OCI-LY3 (cell line): Measurements from ENCODE around the gene SAMD7.
A peak's percentile ranks its signal among the peaks of the same experiment; 100 is the strongest.

Source experiments
- H2AFZ ChIP-seq: fragments of 200-600, 300-600 bp; shearing (Covaris generic); 2 replicates; pipeline ENCODE4 v1.6.0; 2014; ENCODE audit warnings: antibody characterized with exemption, low read depth, low read length
- H3K27ac ChIP-seq: fragments of 200-600, 300-600 bp; sonication (generic); 2 replicates; pipeline ENCODE4 v1.5.1; 2014; ENCODE audit warnings: mild to moderate bottlenecking, low read length, moderate library complexity, mixed read lengths
- H3K27me3 ChIP-seq: fragments of 200-600, 300-600 bp; sonication (generic); 2 replicates; pipeline ENCODE4 v1.6.1; 2014; ENCODE audit warnings: low read depth, low read length, mixed read lengths
- H3K36me3 ChIP-seq: fragments of 200-600, 300-600 bp; sonication (generic); replicated peaks from 2 replicates; pipeline ENCODE3; 2014; ENCODE audit warnings: low read depth, low read length, mixed read lengths
- H3K4me1 ChIP-seq: fragments of 300-600, 200-600 bp; sonication (generic); 2 replicates; pipeline ENCODE4 v1.6.1; 2014; ENCODE audit warnings: low read length, mixed read lengths
- H3K4me2 ChIP-seq: fragments of 200-600, 300-600 bp; sonication (generic); 2 replicates; pipeline ENCODE4 v1.6.1; 2014; ENCODE audit warnings: low read length, mixed read lengths
- H3K4me3 ChIP-seq: fragments of 300-600, 200-600 bp; sonication (generic); 2 replicates; pipeline ENCODE4 v1.5.1; 2014; ENCODE audit warnings: antibody characterized with exemption, mild to moderate bottlenecking, low read length, moderate library complexity
- H3K79me2 ChIP-seq: fragments of 300-600, 200-600 bp; shearing (Covaris generic); 2 replicates; pipeline ENCODE4 v1.6.1; 2014; ENCODE audit warnings: mild to moderate bottlenecking, low read length, mixed read lengths
- H3K9ac ChIP-seq: fragments of 300-600, 200-600 bp; shearing (Covaris generic); 2 replicates; pipeline ENCODE4 v1.6.0; 2014; ENCODE audit warnings: mild to moderate bottlenecking, low read length, moderate library complexity
- H3K9me3 ChIP-seq: fragments of 200-600, 300-600 bp; shearing (Covaris generic); 2 replicates; pipeline ENCODE4 v1.6.1; 2014; ENCODE audit warnings: low read length, mixed read lengths; ENCODE audit not compliant: insufficient read depth
- H4K20me1 ChIP-seq: fragments of 200-600, 300-600 bp; sonication (generic); 2 replicates; pipeline ENCODE4 v1.6.1; 2016; ENCODE audit warnings: low read length, mixed read lengths; ENCODE audit not compliant: insufficient read depth
- EZH2phosphoT487 ChIP-seq: fragments of 200-600 bp; shearing (Covaris generic); IDR thresholded peaks from 2 replicates; pipeline ENCODE4 v1.6.1; 2018; ENCODE audit warnings: antibody characterized with exemption, mixed run types, low read depth
- TF ChIP-seq, protein P1 (sequence below): fragments of 200-600, 300-600 bp; sonication (generic); IDR thresholded peaks from 2 replicates; pipeline ENCODE4 v1.5.1; 2014; ENCODE audit warnings: antibody characterized with exemption, low read length, low read depth

The SAMD7 gene

DNA sequence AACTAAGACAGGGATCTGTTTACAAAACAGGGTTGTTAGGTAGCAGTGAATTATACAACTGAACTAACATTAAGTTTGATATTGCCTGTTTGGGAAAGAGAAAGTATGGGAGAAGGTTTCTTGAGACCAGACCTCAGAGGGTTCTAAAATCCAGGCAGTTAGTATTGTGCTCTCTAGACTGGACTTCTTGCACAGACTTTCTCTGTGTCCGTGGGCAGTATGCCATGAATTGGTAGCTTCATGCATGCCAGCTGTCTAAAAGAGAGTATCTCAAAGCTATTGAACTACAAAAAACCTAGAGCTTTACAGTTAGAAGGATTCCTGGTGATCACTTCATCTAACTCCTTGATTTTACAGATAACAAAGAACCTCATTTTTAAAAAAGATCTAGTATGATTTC, 12.5 kb downstream of the SAMD7 start:
- Histone ChIP-seq H4K20me1 (no peaks in the 10 kb centered on the region), H3K36me3 (no peaks in the 10 kb centered on the region), H3K4me1 (peaks cover 8% of the 10 kb centered on the region), H3K27ac (no peak overlapping the region), H3K79me2 (no peaks in the 10 kb centered on the region), H3K27me3 (peaks cover 25% of the 10 kb centered on the region), H3K9ac (no peak overlapping the region), H2AFZ (no peak overlapping the region), H3K4me3 (no peak overlapping the region), H3K4me2 (no peak overlapping the region), H3K9me3 (no peaks in the 10 kb centered on the region)
- TF ChIP-seq, protein P1, sequence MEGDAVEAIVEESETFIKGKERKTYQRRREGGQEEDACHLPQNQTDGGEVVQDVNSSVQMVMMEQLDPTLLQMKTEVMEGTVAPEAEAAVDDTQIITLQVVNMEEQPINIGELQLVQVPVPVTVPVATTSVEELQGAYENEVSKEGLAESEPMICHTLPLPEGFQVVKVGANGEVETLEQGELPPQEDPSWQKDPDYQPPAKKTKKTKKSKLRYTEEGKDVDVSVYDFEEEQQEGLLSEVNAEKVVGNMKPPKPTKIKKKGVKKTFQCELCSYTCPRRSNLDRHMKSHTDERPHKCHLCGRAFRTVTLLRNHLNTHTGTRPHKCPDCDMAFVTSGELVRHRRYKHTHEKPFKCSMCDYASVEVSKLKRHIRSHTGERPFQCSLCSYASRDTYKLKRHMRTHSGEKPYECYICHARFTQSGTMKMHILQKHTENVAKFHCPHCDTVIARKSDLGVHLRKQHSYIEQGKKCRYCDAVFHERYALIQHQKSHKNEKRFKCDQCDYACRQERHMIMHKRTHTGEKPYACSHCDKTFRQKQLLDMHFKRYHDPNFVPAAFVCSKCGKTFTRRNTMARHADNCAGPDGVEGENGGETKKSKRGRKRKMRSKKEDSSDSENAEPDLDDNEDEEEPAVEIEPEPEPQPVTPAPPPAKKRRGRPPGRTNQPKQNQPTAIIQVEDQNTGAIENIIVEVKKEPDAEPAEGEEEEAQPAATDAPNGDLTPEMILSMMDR = no peak
- TF ChIP-seq EZH2phosphoT487 = no peak

DNA sequence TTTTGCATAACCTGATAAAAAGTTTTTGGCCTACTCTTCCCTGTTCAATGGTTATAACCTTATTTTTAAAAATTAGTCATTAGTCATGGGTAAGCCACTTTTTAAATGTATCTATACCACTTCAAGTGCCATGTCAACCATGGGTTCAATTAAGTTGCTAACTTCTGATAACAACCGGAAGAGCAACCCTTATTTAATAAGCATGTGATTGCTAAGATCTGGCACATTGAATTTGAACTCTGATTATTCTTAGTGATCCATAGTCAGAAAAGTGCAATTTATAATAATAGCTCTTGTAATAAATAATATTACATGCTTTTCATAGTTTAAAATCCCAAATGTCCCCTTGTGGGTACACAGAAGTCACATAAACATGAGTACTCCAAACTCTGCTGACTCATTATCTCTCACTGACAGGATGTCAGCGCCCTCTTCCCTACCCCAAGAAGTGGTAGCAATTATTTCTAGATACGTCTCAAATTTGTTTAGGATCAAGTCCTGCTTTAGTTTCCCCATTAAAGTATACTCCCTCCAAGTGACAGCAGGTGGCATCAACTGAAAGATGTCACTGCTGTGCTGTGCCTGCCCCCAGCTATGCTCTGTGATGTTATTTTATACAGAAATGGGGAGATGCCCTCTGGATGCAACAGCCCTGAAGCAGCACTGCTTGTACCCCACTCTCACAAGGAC, 18.6 kb downstream of the SAMD7 start:
- Histone ChIP-seq H3K27me3 (peaks cover 73% of the 10 kb centered on the region), H3K27ac (no peak overlapping the region), H2AFZ (no peak overlapping the region), H4K20me1 (no peaks in the 10 kb centered on the region), H3K36me3 (no peaks in the 10 kb centered on the region), H3K4me1 (peaks cover 42% of the 10 kb centered on the region), H3K4me3 (no peak overlapping the region), H3K4me2 (no peak overlapping the region), H3K9ac (no peak overlapping the region), H3K9me3 (no peaks in the 10 kb centered on the region), H3K79me2 (no peaks in the 10 kb centered on the region)
- TF ChIP-seq, protein P1 = peak; percentile 70
- TF ChIP-seq EZH2phosphoT487 = no peak; the same call in 1 of the 2 replicates

DNA sequence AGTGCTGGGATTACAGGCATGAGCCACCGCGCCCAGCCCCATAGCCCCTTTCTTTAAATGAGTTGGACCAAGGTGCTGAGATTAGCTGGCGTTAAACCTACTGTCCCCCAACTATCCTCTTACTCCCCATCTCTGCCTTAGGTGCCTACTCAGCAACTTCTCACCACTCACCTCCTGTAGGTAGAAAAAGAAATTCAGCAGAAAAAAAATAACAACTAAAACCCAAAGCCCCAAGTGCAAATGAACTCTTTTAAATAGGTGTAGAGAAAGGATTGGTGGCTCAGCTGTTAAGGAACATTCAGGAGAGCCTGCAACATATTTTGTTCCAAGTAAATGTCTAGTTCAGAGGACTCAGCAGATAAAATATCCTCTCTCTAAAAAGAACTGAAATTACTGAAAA, 19.5 kb downstream of the SAMD7 start:
- Histone ChIP-seq H3K4me1 (peaks cover 42% of the 10 kb centered on the region), H3K4me3 (no peak overlapping the region), H3K9me3 (no peaks in the 10 kb centered on the region), H3K36me3 (no peaks in the 10 kb centered on the region), H4K20me1 (no peaks in the 10 kb centered on the region), H3K27me3 (peaks cover 79% of the 10 kb centered on the region), H2AFZ (no peak overlapping the region), H3K9ac (no peak overlapping the region), H3K4me2 (no peak overlapping the region), H3K79me2 (no peaks in the 10 kb centered on the region), H3K27ac (no peak overlapping the region)
- TF ChIP-seq, protein P1 = no peak
- TF ChIP-seq EZH2phosphoT487 = no peak

DNA sequence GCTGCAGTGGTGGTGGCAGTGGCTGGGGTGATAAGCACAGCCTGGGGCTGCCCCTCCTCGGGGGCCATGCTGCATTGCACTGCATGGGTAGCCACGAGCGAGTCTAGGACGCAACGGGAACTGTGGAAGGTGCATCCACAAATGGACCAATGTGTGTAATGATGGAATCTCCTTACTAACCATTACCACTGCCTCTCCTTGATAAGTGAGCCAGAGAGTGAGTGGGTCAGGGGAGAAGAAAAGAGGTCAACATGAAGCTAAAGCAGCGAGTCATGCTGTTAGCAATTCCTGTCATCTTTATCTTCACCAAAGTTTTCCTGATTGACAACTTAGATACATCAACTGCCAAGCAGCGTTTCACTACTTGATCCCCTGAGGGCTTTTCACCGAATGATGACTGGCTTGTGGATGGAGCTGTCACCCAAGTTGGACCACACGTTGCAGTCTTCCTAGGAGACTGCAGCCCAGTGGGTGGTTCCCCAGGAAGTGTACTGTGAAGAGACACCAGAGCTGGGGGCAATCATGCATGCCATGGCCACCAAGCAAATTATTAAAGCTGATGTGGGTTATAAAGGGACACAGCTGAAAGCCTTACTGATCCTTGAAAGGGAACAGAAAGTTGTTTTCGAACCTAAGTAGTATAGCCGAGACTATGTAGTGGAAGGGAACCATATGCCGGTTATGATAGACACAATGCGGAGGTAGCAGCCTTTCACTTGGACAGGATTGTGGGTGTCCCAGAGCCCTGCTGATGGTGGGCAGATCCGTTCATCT, 20.6 kb downstream of the SAMD7 start:
- H3K4me3 ChIP-seq = peak overlapping the region; percentile 71

More for the DNA sequence above, 20.6 kb downstream of the SAMD7 start:
- no peaks in the 10 kb centered on the region for H3K36me3 ChIP-seq
- no peak overlapping the region for H2AFZ ChIP-seq
- peak overlapping the region; percentile 93 for H3K4me2 ChIP-seq
- H3K4me1 ChIP-seq = peaks cover 35% of the 10 kb centered on the region
- peaks cover 81% of the 10 kb centered on the region for H3K27me3 ChIP-seq
- no peaks in the 10 kb centered on the region for H3K79me2 ChIP-seq
- TF ChIP-seq EZH2phosphoT487 = no peak
- TF ChIP-seq, protein P1 = no peak
- H3K9me3 ChIP-seq = no peaks in the 10 kb centered on the region
- no peaks in the 10 kb centered on the region for H4K20me1 ChIP-seq
- peak overlapping the region; percentile 14 for H3K27ac ChIP-seq
- peak overlapping the region; percentile 34 for H3K9ac ChIP-seq
